CD4-positive, alpha-beta T cell treated with Interleukin-4 for 1 hour (primary cell): Measurements from ENCODE around the gene ARSG.
"Not testable (repeated sequence)": the region's sequence is repeated elsewhere in the genome, so short reads cannot be mapped to it uniquely, and the experiment has no call there.

Experiments used
- DNase-seq, 2 donors: peaks; one replicate each; pipeline ENCODE4 v3.0.0-alpha.2; 2020 to 2022

ARSG gene

GRCh38 chr17:68290955-68291835 is at the start of gene ARSG, which contains the start of gene SLC16A6:
TSS of gene ARSG (plus strand) at chr17:68291495. CDS start at chr17:68307494, 15,999 bp downstream.
TSS of gene SLC16A6 (minus strand) at chr17:68291127. CDS start at chr17:68278320, 12,807 bp downstream.
- DNase-seq: peak; percentile 83 to 84

- DNase-seq: no peak
Observed at GRCh38 chr17:68246271-68247028, 44.8 kb upstream of the ARSG start.

GRCh38 chr17:68247445-68248198 is 43.7 kb upstream of the ARSG start, which contains the start of gene AMZ2:
TSS of gene AMZ2 (plus strand) at chr17:68248043. CDS start at chr17:68250188, 2,145 bp downstream.
- peak; percentile 95 to 97 for DNase-seq

GRCh38 chr17:68248199-68248825 is 43.0 kb upstream of the ARSG start:
- peak in 1 of 2 donors; percentile 79 for DNase-seq

- peak in 1 of 2 donors; percentile 48 for DNase-seq
Observed at GRCh38 chr17:68248891-68249290, 42.4 kb upstream of the ARSG start.

- DNase-seq: peak; percentile 40 to 69
Observed at GRCh38 chr17:68249354-68249765, 41.9 kb upstream of the ARSG start.

GRCh38 chr17:68253426-68253825 is 37.9 kb upstream of the ARSG start:
- peak; percentile 30 to 52 for DNase-seq

- no peak for DNase-seq
Observed at GRCh38 chr17:68255151-68255550, 36.1 kb upstream of the ARSG start.

GRCh38 chr17:68255731-68256538 is 35.4 kb upstream of the ARSG start:
- peak; percentile 37 to 73 for DNase-seq

GRCh38 chr17:68256701-68257100 is 34.6 kb upstream of the ARSG start:
- not testable (repeated sequence) for DNase-seq

GRCh38 chr17:68257934-68258333 is 33.4 kb upstream of the ARSG start:
- no peak for DNase-seq

GRCh38 chr17:68258890-68259647 is 32.2 kb upstream of the ARSG start:
- peak; percentile 88 to 91 for DNase-seq

- DNase-seq: not testable (repeated sequence)
Observed at GRCh38 chr17:68259648-68259951, 31.7 kb upstream of the ARSG start.

GRCh38 chr17:68260051-68260762 is 31.1 kb upstream of the ARSG start:
- no peak for DNase-seq

GRCh38 chr17:68262467-68262866 is 28.8 kb upstream of the ARSG start:
- DNase-seq: not testable (repeated sequence)

- peak in 1 of 2 donors; percentile 84 for DNase-seq
Observed at GRCh38 chr17:68263101-68263681, 28.1 kb upstream of the ARSG start.

GRCh38 chr17:68265833-68266232 is 25.5 kb upstream of the ARSG start:
- not testable (repeated sequence) for DNase-seq

- no peak for DNase-seq
Observed at GRCh38 chr17:68273722-68274121, 17.6 kb upstream of the ARSG start.

GRCh38 chr17:68276339-68276738 is 15.0 kb upstream of the ARSG start:
- DNase-seq: not testable (repeated sequence)

GRCh38 chr17:68277807-68278206 is 13.5 kb upstream of the ARSG start:
- no peak for DNase-seq
